SKM-1 treated with dmso at 0.1 percent for 144 hours (cell line): ENCODE data around the gene CDC14B.
"Not testable (repeated sequence)": the region's sequence is repeated elsewhere in the genome, so short reads cannot be mapped to it uniquely, and the experiment has no call there.

Experiments
- DNase-seq: peaks from one replicate; lab custom pipeline; 2025; ENCODE audit not compliant: unreplicated experiment; lab: John Stamatoyannopoulos, UW

Gene CDC14B

GRCh38 chr9:96551403-96551802, 68.2 kb downstream of the CDC14B start:
- no peak for DNase-seq

- DNase-seq, result no peak
Measured at GRCh38 chr9:96550659-96551058, 69.0 kb downstream of the CDC14B start.

GRCh38 chr9:96543131-96543530, 76.5 kb downstream of the CDC14B start:
- DNase-seq, result not testable (repeated sequence)

- no peak for DNase-seq
Measured at GRCh38 chr9:96540106-96540505, 79.5 kb downstream of the CDC14B start.

- DNase-seq, result no peak
Measured at GRCh38 chr9:96532173-96532572, 87.5 kb downstream of the CDC14B start.

GRCh38 chr9:96524764-96525163, 94.9 kb downstream of the CDC14B start:
- DNase-seq, result no peak

- no peak for DNase-seq
Measured at GRCh38 chr9:96524045-96524444, 95.6 kb downstream of the CDC14B start.

GRCh38 chr9:96523374-96523773, 96.3 kb downstream of the CDC14B start:
- no peak for DNase-seq

GRCh38 chr9:96522366-96522765, 97.3 kb downstream of the CDC14B start:
- peak; percentile 7 for DNase-seq

- no peak for DNase-seq
Measured at GRCh38 chr9:96519787-96520186, 99.9 kb downstream of the CDC14B start.

GRCh38 chr9:96519095-96519494, 100.5 kb downstream of the CDC14B start:
- no peak for DNase-seq

GRCh38 chr9:96515621-96516470, 103.8 kb downstream of the CDC14B start:
- no peak for DNase-seq

GRCh38 chr9:96514800-96515158, 104.9 kb downstream of the CDC14B start:
- no peak for DNase-seq

- DNase-seq, result no peak
Measured at GRCh38 chr9:96514108-96514799, 105.4 kb downstream of the CDC14B start.

GRCh38 chr9:96513622-96514021, 106.0 kb downstream of the CDC14B start:
- DNase-seq, result no peak

- DNase-seq, result no peak
Measured at GRCh38 chr9:96512240-96512639, 107.4 kb downstream of the CDC14B start.

GRCh38 chr9:96510258-96510657, 109.4 kb downstream of the CDC14B start:
- DNase-seq, result no peak

GRCh38 chr9:96509848-96510247, 109.8 kb downstream of the CDC14B start:
- no peak for DNase-seq

- DNase-seq, result no peak
Measured at GRCh38 chr9:96509026-96509425, 110.6 kb downstream of the CDC14B start.

GRCh38 chr9:96508227-96508940, 111.3 kb downstream of the CDC14B start:
- DNase-seq, result no peak

- no peak for DNase-seq
Measured at GRCh38 chr9:96505316-96505991, 114.2 kb downstream of the CDC14B start.
